GM12878 (cell line): Measurements from ENCODE around the gene COL6A1. TPM values are rescaled to one million over a fixed set of nuclear protein-coding genes. Genes with fewer than 3 reads are reported as not detected.

Experiments
- ATAC-seq: fragments of 200-7000 bp; cut with Tn5 transposase; 3 replicates; pipeline ENCODE4 v1.9.1; 2020; ENCODE audit warnings: mild to moderate bottlenecking, moderate library complexity
- BruUV-seq: library from RNA; stranded (reverse); fragments of 400-500 nt; replicated peaks from 2 replicates; lab custom pipeline; 2021; lab: Mats Ljungman, UMichigan
- CTCF ChIA-PET: fragments of 300-600 bp; sonication (Branson Sonifier 250); formaldehyde crosslinking; extraction: SDS; loops from one replicate; lab custom pipeline; 2021; ENCODE audit warnings: inconsistent platforms; lab: Yijun Ruan, JAX
- POLR2A ChIA-PET: fragments of 350-600 bp; formaldehyde crosslinking; extraction: SDS; loops from one replicate; lab custom pipeline; 2021; ENCODE audit warnings: inconsistent platforms; lab: Charles Lee
- RAD21 ChIA-PET: fragments of 300-600 bp; sonication (Branson Sonifier 250); formaldehyde crosslinking; loops from one replicate; lab custom pipeline; 2023; ENCODE audit warnings: antibody characterized with exemption; ENCODE audit not compliant: unreplicated experiment; lab: Charles Lee
- SMC1A ChIA-PET: fragments of 300-600 bp; sonication (Branson Sonifier 250); formaldehyde crosslinking; loops from one replicate; lab custom pipeline; 2023; ENCODE audit not compliant: unreplicated experiment, uncharacterized antibody; lab: Charles Lee
- DNase-seq: peaks from one replicate; pipeline ENCODE4 v3.0.0-alpha.2; 2011; ENCODE audit warnings: low read depth, low spot score
- FAIRE-seq: peaks from 3 replicates; lab custom pipeline; 2011; peaks lifted over from hg19 to GRCh38; lab: Jason Lieb, UNC
- H2AFZ ChIP-seq: 2 replicates; pipeline ENCODE4 v1.6.0; 2011; ENCODE audit warnings: low read depth, low read length, control low read depth; ENCODE audit not compliant: control insufficient read depth
- H3K27ac ChIP-seq: 2 replicates; pipeline ENCODE4 v1.5.1; 2011; ENCODE audit warnings: control low read depth; ENCODE audit not compliant: control insufficient read depth, insufficient read depth
- H3K27me3 ChIP-seq, 2 experiments: replicated peaks in 1 of 2; 2 replicates each; pipeline versions ENCODE4 v1.6.0 to v1.6.1; 2011; ENCODE audit warnings: low read length in 1 of 2; ENCODE audit not compliant: control insufficient read depth in 2 of 2, insufficient read depth in 2 of 2
- H3K36me3 ChIP-seq, 2 experiments: 2 replicates each; pipeline ENCODE4 v1.5.1; 2011; ENCODE audit warnings: low read length in 1 of 2; ENCODE audit not compliant: control insufficient read depth in 2 of 2, insufficient read depth in 2 of 2
- H3K4me1 ChIP-seq: 2 replicates; pipeline ENCODE4 v1.6.1; 2011; ENCODE audit warnings: mild to moderate bottlenecking, low read length, moderate library complexity, mixed read lengths; ENCODE audit not compliant: control insufficient read depth, insufficient read depth
- H3K4me2 ChIP-seq: 2 replicates; pipeline ENCODE4 v1.6.0; 2011; ENCODE audit warnings: control low read depth; ENCODE audit not compliant: control insufficient read depth, insufficient read depth
- H3K4me3 ChIP-seq: fragments of 200-600 bp; sonication (generic); 2 replicates; pipeline ENCODE4 v1.5.1; 2016
- H3K79me2 ChIP-seq: 2 replicates; pipeline ENCODE4 v1.6.0; 2011; ENCODE audit warnings: low read length; ENCODE audit not compliant: control insufficient read depth, insufficient read depth
- H3K9ac ChIP-seq: 2 replicates; pipeline ENCODE4 v1.8.0; 2011; ENCODE audit warnings: low read length, control low read depth, mixed read lengths; ENCODE audit not compliant: control insufficient read depth, insufficient read depth
- H3K9me3 ChIP-seq: replicated peaks from 3 replicates; pipeline ENCODE4 v1.5.1; 2011; ENCODE audit warnings: mild to moderate bottlenecking, low read length; ENCODE audit not compliant: control insufficient read depth, insufficient read depth
- H4K20me1 ChIP-seq: 2 replicates; pipeline ENCODE4 v1.6.0; 2011; ENCODE audit not compliant: control insufficient read depth, insufficient read depth
- IKZF2 ChIP-seq, 2 experiments: fragments of 450-650 bp; IDR thresholded peaks; 2 replicates each; pipeline ENCODE4 v1.6.1; 2017; ENCODE audit warnings: mild to moderate bottlenecking in 2 of 2, moderate library complexity in 2 of 2
- ZBTB33 ChIP-seq: fragments of 450-650 bp; IDR thresholded peaks from 2 replicates; pipeline ENCODE4 v1.6.1; 2017; ENCODE audit warnings: mild to moderate bottlenecking
- WGBS: methylation state at CpG from one replicate; pipeline ENCODE4 v1.1.6; 2016; ENCODE audit warnings: low lambda C conversion rate; ENCODE audit not compliant: insufficient replicate concordance, insufficient coverage; ENCODE audit errors: missing lambda C conversion rate; 5-methylcytosine and 5-hydroxymethylcytosine counted together
- in situ Hi-C: fragments of 300-500 bp; cut with MboI; formaldehyde crosslinking; loops from 9 replicates; pipeline ENCODE4 v1.14.3; 2018; ENCODE audit warnings: mixed read lengths
- intact Hi-C: fragments of 100-400 bp; cut with micrococcal nuclease; formaldehyde crosslinking; loops from one replicate; pipeline ENCODE4 v1.14.2; 2022; ENCODE audit not compliant: unreplicated experiment
- polyA plus RNA-seq, 11 experiments: library from polyadenylated mRNA; depleted of rRNA in 4 of 11; unstranded in 6 of 11; stranded (reverse) in 5 of 11; fragments of >200 nt; fragmentation: Nextera tagmentation in 4 of 11; fragmentation: Illumina TruSeq in 1 of 11; extraction: Ambion mirVana in 4 of 11; extraction: Trizol in 1 of 11; gene quantifications; 1 replicate in 1 of 11; 2 replicates in 10 of 11; pipeline versions ENCODE4 v1.2.1 to v1.2.3, GENCODE V29; 2011 to 2016; ENCODE audit warnings: inconsistent platforms in 2 of 11, missing spikeins in 2 of 11, low read depth in 1 of 11
- total RNA-seq, 4 experiments: library from RNA; depleted of rRNA in 3 of 4; stranded (reverse); fragments of >200 nt in 3 of 4; fragmentation: Illumina TruSeq in 1 of 4; extraction: Trizol in 1 of 4; gene quantifications; 2 replicates each; pipeline versions ENCODE4 v1.2.1 to v1.2.3, GENCODE V29; 2013 to 2021

COL6A1 gene
- total and polyA plus RNA-seq, 10 of the 15 experiments (the other 5 are each of a cell fraction or from before 2014, with no cell fraction given) = 0.12 to 1.3 (median 0.20) TPM; not detected in 7

GRCh38 chr21:46049890-46050667, 68.5 kb downstream of the COL6A1 start:
- BruUV-seq = no TSS peak

More at GRCh38 chr21:46049890-46050667, 68.5 kb downstream of the COL6A1 start:
- Histone ChIP-seq H4K20me1 (no peaks in the 10 kb centered on the region), H3K9ac (no peak overlapping the region), H3K4me3 (no peak overlapping the region), H3K4me2 (no peak overlapping the region), H3K79me2 (no peaks in the 10 kb centered on the region), H3K9me3 (no peaks in the 10 kb centered on the region; the same call in 2 of the 3 replicates), H3K4me1 (no peaks in the 10 kb centered on the region), H3K36me3 (no peaks in the 10 kb centered on the region), H3K27me3 (no peaks in the 10 kb centered on the region), H3K27ac (no peak overlapping the region), H2AFZ (no peak overlapping the region)
- ChIA-PET SMC1A (no interaction called here), RAD21 (no interaction called here), POLR2A (no interaction called here), CTCF (no interaction called here)
- ATAC-seq (no peak), FAIRE-seq (no peak), DNase-seq (no peak)
- in situ Hi-C loops = no loop called here
- TF ChIP-seq ZBTB33 (no peak), IKZF2 (IDR thresholded peaks at IDR 0.05) (no peak)
- intact Hi-C loops = no loop called here
- WGBS = 42% methylated on average over 30 of the region's 33 CpGs
